GM10266 (cell line): ENCODE results near the gene RPS21.

Source experiments
- DNase-seq: peaks from one replicate; pipeline ENCODE4 v3.0.0; 2012; ENCODE audit errors: extremely low spot score
- CTCF ChIP-seq: IDR thresholded peaks from 2 replicates; pipeline ENCODE4 v1.5.1; 2012; ENCODE audit warnings: mild to moderate bottlenecking, low read depth; ENCODE audit not compliant: control insufficient read depth, insufficient read depth; ENCODE audit errors: missing control alignments

RPS21 gene

GRCh38 chr20:62387933-62388635 lies 1.2 kb downstream of the RPS21 start:
- no peak for DNase-seq

GRCh38 chr20:62388839-62389600 lies 2.1 kb downstream of the RPS21 start:
- TF ChIP-seq CTCF: no peak
- no peak for DNase-seq

More at GRCh38 chr20:62387933-62388635, 1.2 kb downstream of the RPS21 start:
- no peak for TF ChIP-seq CTCF

DNA sequence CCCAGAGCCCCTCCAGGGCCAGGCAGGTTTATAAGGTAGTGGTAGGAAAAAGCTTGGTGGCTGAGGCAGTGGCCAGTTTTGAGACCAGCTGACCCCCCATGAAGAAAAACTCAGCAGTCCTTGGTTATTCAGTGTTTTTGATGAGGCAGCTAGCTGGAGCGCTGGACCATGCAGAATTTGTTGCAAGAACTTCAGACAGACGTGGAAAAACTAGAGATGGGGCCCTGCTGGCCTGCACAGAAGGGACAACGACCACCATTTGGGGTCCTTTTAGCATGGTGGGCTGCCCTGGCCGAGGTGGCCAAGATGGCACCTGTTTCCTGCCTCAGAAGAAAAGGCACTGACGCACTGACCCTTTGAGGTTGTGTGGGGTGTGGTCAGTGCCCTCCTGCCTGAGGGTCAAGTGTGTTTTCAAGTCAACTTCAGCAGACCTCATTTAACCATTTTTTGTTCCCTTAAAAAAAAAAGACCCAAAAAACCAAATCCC lies 2.7 kb downstream of the RPS21 start:
- TF ChIP-seq CTCF: no peak
- DNase-seq: no peak

GRCh38 chr20:62390317-62391164 lies 3.6 kb downstream of the RPS21 start:
- DNase-seq: no peak
- TF ChIP-seq CTCF: no peak

DNA sequence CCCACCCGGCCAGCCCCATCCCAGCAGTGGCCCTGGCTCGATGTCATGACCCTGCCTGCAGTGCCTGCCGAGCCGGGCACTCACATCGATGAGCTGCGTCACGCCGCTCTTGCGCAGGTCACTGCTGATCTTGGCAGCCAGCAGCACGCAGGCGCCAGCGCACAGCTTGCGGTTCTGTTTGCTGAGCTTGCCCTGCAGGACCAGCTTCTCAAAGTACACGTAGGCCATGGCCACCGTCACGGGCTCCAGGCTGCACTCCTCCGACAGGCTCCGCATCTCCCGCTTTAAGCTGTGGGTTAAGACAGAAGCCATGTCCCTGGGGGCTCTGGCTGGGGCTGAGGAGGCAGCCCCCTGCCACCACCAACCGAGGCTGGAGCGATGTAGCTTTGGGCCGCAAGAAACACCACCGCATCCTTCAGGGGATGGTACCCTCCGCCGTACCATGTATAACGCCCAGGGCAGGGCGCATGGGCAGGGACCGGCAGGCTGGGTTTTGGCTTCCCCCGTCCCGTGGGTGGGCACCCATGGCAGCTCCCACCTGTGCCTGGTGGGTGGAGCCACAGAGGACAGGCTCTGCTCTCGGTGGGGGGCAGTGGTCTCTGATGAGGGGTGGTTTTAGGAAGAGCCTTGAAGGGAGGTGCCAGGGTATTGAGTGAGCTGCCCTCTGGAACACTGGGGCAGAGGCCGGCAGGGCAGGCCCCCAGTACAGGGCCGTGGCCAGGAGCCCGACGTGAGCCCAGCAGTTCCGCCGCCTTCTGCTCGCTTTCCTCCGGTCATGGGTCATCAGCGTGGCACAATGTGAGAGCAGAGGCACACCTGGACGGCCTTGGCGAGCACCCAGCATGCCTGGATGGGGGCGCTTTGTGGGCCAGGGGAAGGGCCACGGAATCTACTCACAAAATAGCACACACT lies 4.5 kb downstream of the RPS21 start:
- DNase-seq: no peak
- no peak for TF ChIP-seq CTCF

GRCh38 chr20:62392077-62392418 lies 5.1 kb downstream of the RPS21 start:
- DNase-seq: no peak
- TF ChIP-seq CTCF: no peak
